Calu3 (cell line): ENCODE results near the gene DSCAM. TPM values are rescaled to one million over a fixed set of nuclear protein-coding genes. Genes with fewer than 3 reads are reported as not detected.

Experiments used
- BruUV-seq: library from RNA; stranded (reverse); fragments of 400-500 nt; replicated peaks from 2 replicates; lab custom pipeline; 2021; lab: Mats Ljungman, UMichigan
- CTCF ChIA-PET: fragments of 300-600 bp; sonication (Branson Sonifier 250); formaldehyde crosslinking; loops from one replicate; lab custom pipeline; 2022; ENCODE audit warnings: antibody characterized with exemption; lab: Charles Lee
- DNase-seq: peaks from one replicate; pipeline ENCODE4 v3.0.0; 2022
- H3K27ac Mint-ChIP-seq: one replicate; pipeline ENCODE4 v1.8.0; 2022; ENCODE audit warnings: mixed read lengths; ENCODE audit not compliant: unreplicated experiment
- H3K27me3 Mint-ChIP-seq: one replicate; pipeline ENCODE4 v1.8.0; 2022; ENCODE audit warnings: mixed read lengths; ENCODE audit not compliant: unreplicated experiment
- H3K36me3 Mint-ChIP-seq: one replicate; pipeline ENCODE4 v1.8.0; 2022; ENCODE audit warnings: mild to moderate bottlenecking, moderate library complexity, mixed read lengths; ENCODE audit not compliant: insufficient read depth, unreplicated experiment
- H3K4me1 Mint-ChIP-seq: one replicate; pipeline ENCODE4 v1.8.0; 2022; ENCODE audit warnings: mild to moderate bottlenecking, low read depth, mixed read lengths; ENCODE audit not compliant: unreplicated experiment
- H3K4me3 Mint-ChIP-seq: one replicate; pipeline ENCODE4 v1.8.0; 2022; ENCODE audit warnings: mild to moderate bottlenecking, low read depth, moderate library complexity, mixed read lengths; ENCODE audit not compliant: unreplicated experiment
- H3K9me3 Mint-ChIP-seq: one replicate; pipeline ENCODE4 v1.8.0; 2022; ENCODE audit warnings: low read depth, mixed read lengths; ENCODE audit not compliant: unreplicated experiment
- CTCF ChIP-seq: fragments of 200-600 bp; IDR thresholded peaks from one replicate; pipeline ENCODE4 v1.8.0; 2022; ENCODE audit warnings: antibody characterized with exemption; ENCODE audit not compliant: unreplicated experiment
- intact Hi-C: fragments of 100-400 bp; cut with micrococcal nuclease; formaldehyde crosslinking; loops from one replicate; pipeline ENCODE4 v1.10.0; 2022; ENCODE audit not compliant: unreplicated experiment
- total RNA-seq: library from RNA; stranded (reverse); gene quantifications from 2 replicates; pipeline ENCODE4 v1.2.3, GENCODE V29; 2022

DSCAM gene
- total RNA-seq, 1 experiment from 2014 or later, result not detected

GRCh38 chr21:40569357-40569756 is 277.6 kb downstream of the DSCAM start:
- intact Hi-C loops, result no loop called here

GRCh38 chr21:40568807-40569206 is 278.2 kb downstream of the DSCAM start:
- Mint-ChIP-seq H3K36me3 (no peaks in the 10 kb centered on the region), H3K27me3 (no peaks in the 10 kb centered on the region), H3K9me3 (no peaks in the 10 kb centered on the region), H3K4me3 (no peak overlapping the region), H3K4me1 (no peaks in the 10 kb centered on the region), H3K27ac (no peak overlapping the region)
- no TSS peak for BruUV-seq
- no peak for DNase-seq
- no peak for TF ChIP-seq CTCF
- intact Hi-C loops, result no loop called here
- CTCF ChIA-PET, result no interaction called here

More at GRCh38 chr21:40569357-40569756, 277.6 kb downstream of the DSCAM start:
- TF ChIP-seq CTCF, result no peak
- no peak for DNase-seq
- CTCF ChIA-PET, result no interaction called here
- H3K9me3 Mint-ChIP-seq, result no peaks in the 10 kb centered on the region
- no peaks in the 10 kb centered on the region for H3K4me1 Mint-ChIP-seq
- no peaks in the 10 kb centered on the region for H3K27me3 Mint-ChIP-seq
- H3K36me3 Mint-ChIP-seq, result no peaks in the 10 kb centered on the region
- BruUV-seq, result no TSS peak
- H3K4me3 Mint-ChIP-seq, result no peak overlapping the region
- no peak overlapping the region for H3K27ac Mint-ChIP-seq

GRCh38 chr21:40567501-40567900 is 279.5 kb downstream of the DSCAM start:
- intact Hi-C loops, result no loop called here
- H3K9me3 Mint-ChIP-seq, result no peaks in the 10 kb centered on the region
- H3K4me1 Mint-ChIP-seq, result no peaks in the 10 kb centered on the region
- H3K27me3 Mint-ChIP-seq, result no peaks in the 10 kb centered on the region
- H3K4me3 Mint-ChIP-seq, result no peak overlapping the region
- no peaks in the 10 kb centered on the region for H3K36me3 Mint-ChIP-seq
- no peak for DNase-seq
- CTCF ChIA-PET, result no interaction called here
- BruUV-seq, result no TSS peak
- TF ChIP-seq CTCF, result no peak
- H3K27ac Mint-ChIP-seq, result no peak overlapping the region

- intact Hi-C loops, result no loop called here
- TF ChIP-seq CTCF, result no peak
- no peaks in the 10 kb centered on the region for H3K4me1 Mint-ChIP-seq
- no peaks in the 10 kb centered on the region for H3K9me3 Mint-ChIP-seq
- DNase-seq, result no peak
- H3K27me3 Mint-ChIP-seq, result no peaks in the 10 kb centered on the region
- CTCF ChIA-PET, result no interaction called here
- H3K27ac Mint-ChIP-seq, result no peak overlapping the region
- no peaks in the 10 kb centered on the region for H3K36me3 Mint-ChIP-seq
- BruUV-seq, result no TSS peak
- H3K4me3 Mint-ChIP-seq, result no peak overlapping the region
These were observed 280.5 kb downstream of the DSCAM start for GRCh38 chr21:40566486-40566885.
